ENCODE data around the gene NDUFAF8. TPM values are rescaled to one million over a fixed set of nuclear protein-coding genes. Genes with fewer than 3 reads are reported as not detected.

Gene NDUFAF8
- total RNA-seq, 2 experiments from 2014 or later = 42.3 to 48.3 TPM

- no peak overlapping the region for H3K27ac Mint-ChIP-seq
These were observed 43.1 kb upstream of the NDUFAF8 start for GRCh38 chr17:81195941-81196495.

DNA sequence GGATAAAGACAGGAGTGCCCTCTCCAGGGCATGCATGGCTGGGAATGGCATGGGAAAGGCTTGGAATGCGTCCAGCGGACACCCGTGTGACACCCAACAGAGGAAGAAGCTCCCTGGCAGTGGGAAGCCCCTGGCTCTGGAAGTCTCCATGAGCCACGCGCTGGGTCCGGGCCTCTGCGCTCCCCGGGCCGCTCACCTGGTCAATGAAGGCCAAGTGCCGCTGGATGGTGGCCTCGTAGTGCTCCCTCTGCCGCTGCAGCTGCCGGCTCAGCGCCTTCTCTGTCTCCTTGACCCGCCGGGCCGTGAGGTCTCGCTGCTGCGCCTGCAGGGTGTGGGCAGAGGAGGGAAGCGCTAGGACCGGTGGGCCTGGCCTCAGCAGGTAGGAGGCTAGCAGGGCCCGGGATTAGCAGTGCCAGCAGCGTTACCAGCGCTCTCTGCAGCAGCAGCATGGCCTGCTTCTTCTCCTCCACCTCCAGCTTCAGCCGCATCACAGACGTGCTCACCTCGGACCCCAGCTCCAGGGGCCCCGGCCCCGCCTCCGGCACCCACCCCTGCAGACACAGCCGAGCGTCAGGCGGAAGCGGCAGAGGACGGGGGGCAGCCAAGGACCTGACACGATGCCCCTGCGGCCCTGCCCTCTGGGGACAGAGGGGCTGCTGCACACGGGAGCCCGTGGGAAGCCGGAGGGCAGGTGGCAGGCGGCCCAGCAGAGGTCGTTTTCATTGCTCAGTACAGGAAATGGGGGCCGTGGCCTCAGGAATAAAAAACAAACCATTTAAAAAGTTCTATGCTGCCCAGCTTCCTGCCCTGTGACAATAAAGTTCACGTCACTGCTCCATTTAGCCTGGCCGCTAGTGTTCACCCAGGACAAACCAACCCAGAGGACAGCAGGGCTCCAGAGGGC is 42.4 kb upstream of the NDUFAF8 start:
- POLR2A ChIA-PET = no interaction called here
- CTCF ChIA-PET = no interaction called here
- DNase-seq = no peak
- no peaks in the 10 kb centered on the region for H3K9me3 Mint-ChIP-seq (ENCODE audit: insufficient read depth)
- no peak overlapping the region for H3K4me3 Mint-ChIP-seq
- no peaks in the 10 kb centered on the region for H3K36me3 Mint-ChIP-seq (ENCODE audit: low read depth)
- H3K27me3 Mint-ChIP-seq (ENCODE audit: low read depth) = no peaks in the 10 kb centered on the region
- no peaks in the 10 kb centered on the region for H3K4me1 Mint-ChIP-seq (ENCODE audit: low read depth)
- ATAC-seq = no peak
- no peak overlapping the region for H3K27ac Mint-ChIP-seq

More at GRCh38 chr17:81195941-81196495, 43.1 kb upstream of the NDUFAF8 start:
- ATAC-seq = no peak
- ChIA-PET POLR2A (no interaction called here), CTCF (no interaction called here)
- no peak for DNase-seq
- no peaks in the 10 kb centered on the region for H3K27me3 Mint-ChIP-seq (ENCODE audit: low read depth)
- no peaks in the 10 kb centered on the region for H3K36me3 Mint-ChIP-seq (ENCODE audit: low read depth)
- H3K4me3 Mint-ChIP-seq = no peak overlapping the region
- H3K4me1 Mint-ChIP-seq (ENCODE audit: low read depth) = no peaks in the 10 kb centered on the region
- no peaks in the 10 kb centered on the region for H3K9me3 Mint-ChIP-seq (ENCODE audit: insufficient read depth)

DNA sequence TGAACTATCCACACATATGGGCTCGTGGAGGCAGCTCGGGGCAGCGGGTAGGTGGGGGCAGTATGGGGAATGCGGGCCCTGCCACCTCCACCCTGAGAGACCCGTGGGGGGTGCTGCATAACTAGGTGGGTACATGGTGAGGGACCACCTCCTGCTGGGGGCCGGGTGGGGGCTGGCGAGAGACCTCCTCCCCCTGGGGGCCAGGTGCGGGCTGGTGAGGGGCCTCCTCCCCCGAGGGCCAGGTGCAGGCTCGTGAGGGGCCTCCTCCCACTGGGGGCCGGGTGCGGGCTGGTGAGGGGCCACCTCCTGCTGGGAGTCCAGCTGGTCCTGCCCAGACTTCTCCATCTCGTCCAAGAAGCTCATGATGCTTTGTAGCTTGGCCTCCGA is 41.7 kb upstream of the NDUFAF8 start:
- Mint-ChIP-seq H3K9me3 (ENCODE audit: insufficient read depth) (no peaks in the 10 kb centered on the region), H3K4me3 (no peak overlapping the region), H3K27me3 (ENCODE audit: low read depth) (no peaks in the 10 kb centered on the region), H3K4me1 (ENCODE audit: low read depth) (no peaks in the 10 kb centered on the region), H3K27ac (no peak overlapping the region), H3K36me3 (ENCODE audit: low read depth) (no peaks in the 10 kb centered on the region)
- DNase-seq = no peak
- ChIA-PET POLR2A (no interaction called here), CTCF (no interaction called here)
- no peak for ATAC-seq

DNA sequence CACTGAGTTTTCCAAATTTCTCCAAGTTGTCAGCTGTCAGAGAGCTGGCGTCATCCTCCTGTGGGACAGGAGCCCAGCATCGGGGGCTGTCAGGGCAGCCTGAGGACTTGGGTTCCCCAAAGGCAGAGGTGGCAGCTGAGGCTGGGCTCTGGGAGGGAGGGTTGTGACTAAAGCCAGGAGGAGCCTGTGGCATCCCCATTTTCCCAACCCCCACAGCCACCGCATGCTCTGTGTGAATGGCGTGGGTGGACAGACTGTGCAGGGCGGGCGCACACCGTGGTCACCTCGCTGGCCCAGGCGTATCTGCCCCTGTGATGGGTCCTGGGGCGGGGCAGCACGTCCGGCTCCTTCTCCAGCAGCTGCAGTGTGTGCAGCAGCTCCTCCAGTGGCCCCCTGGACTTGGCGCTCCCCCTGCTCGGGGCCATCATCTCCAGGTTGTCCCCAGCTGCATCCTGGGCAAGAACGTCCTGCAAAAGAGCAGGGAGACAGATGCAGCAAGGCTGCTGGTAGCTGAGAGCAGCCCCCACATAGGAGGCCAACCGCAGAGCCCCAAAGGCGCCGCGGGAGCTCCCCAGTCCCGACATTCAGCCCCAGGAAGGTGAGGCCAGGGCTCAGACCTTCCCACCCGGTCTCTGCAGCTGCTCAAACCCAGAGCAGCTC is 41.2 kb upstream of the NDUFAF8 start:
- Mint-ChIP-seq H3K9me3 (ENCODE audit: insufficient read depth) (no peaks in the 10 kb centered on the region), H3K4me1 (ENCODE audit: low read depth) (no peaks in the 10 kb centered on the region), H3K27me3 (ENCODE audit: low read depth) (no peaks in the 10 kb centered on the region), H3K4me3 (no peak overlapping the region), H3K27ac (no peak overlapping the region), H3K36me3 (ENCODE audit: low read depth) (no peaks in the 10 kb centered on the region)
- DNase-seq (no peak), ATAC-seq (no peak)
- POLR2A ChIA-PET = no interaction called here
- CTCF ChIA-PET = no interaction called here

GRCh38 chr17:81198826-81199481 is 40.2 kb upstream of the NDUFAF8 start:
- POLR2A ChIA-PET = no interaction called here
- H3K4me3 Mint-ChIP-seq = no peak overlapping the region
- ATAC-seq (no peak), DNase-seq (no peak)
- no peaks in the 10 kb centered on the region for H3K9me3 Mint-ChIP-seq (ENCODE audit: insufficient read depth)
- no peak overlapping the region for H3K27ac Mint-ChIP-seq
- no peaks in the 10 kb centered on the region for H3K4me1 Mint-ChIP-seq (ENCODE audit: low read depth)
- CTCF ChIA-PET = no interaction called here
- H3K36me3 Mint-ChIP-seq (ENCODE audit: low read depth) = no peaks in the 10 kb centered on the region
- H3K27me3 Mint-ChIP-seq (ENCODE audit: low read depth) = no peaks in the 10 kb centered on the region

- H3K4me1 Mint-ChIP-seq (ENCODE audit: low read depth) = no peaks in the 10 kb centered on the region
- H3K9me3 Mint-ChIP-seq (ENCODE audit: insufficient read depth) = no peaks in the 10 kb centered on the region
- ATAC-seq (no peak), DNase-seq (no peak)
- ChIA-PET CTCF (no interaction called here), POLR2A (no interaction called here)
- no peak overlapping the region for H3K4me3 Mint-ChIP-seq
- H3K27me3 Mint-ChIP-seq (ENCODE audit: low read depth) = no peaks in the 10 kb centered on the region
- no peaks in the 10 kb centered on the region for H3K36me3 Mint-ChIP-seq (ENCODE audit: low read depth)
- H3K27ac Mint-ChIP-seq = no peak overlapping the region
These were observed 39.7 kb upstream of the NDUFAF8 start for GRCh38 chr17:81199482-81199830.

DNA sequence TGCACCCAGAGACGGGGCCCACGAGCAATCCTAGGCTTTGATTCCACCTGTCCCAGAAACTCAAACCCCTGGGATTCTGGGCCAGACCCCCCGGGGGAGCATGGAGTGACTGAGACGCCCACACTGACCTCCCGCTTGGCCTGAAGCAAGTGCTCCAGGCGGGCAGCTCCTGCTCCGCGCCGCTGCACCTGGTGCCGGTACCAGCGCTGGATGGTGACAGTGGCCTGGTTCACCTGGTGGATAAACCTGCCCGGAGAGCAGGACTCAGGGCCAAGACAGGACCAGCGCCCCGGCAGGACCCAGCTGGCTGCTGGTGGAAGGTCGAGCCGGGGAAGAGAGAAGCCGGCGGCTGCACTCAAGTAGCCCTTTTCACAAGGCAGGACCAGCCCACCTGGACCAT is 38.9 kb upstream of the NDUFAF8 start:
- ATAC-seq = no peak
- no peaks in the 10 kb centered on the region for H3K9me3 Mint-ChIP-seq (ENCODE audit: insufficient read depth)
- no peak for DNase-seq
- H3K27me3 Mint-ChIP-seq (ENCODE audit: low read depth) = no peaks in the 10 kb centered on the region
- ChIA-PET CTCF (interaction anchor here (1.3 kb wide), 1 partner anchor 56 kb away, joined by 3 read pairs; no protein-coding TSS in a partner anchor), POLR2A (no interaction called here)
- H3K27ac Mint-ChIP-seq = no peak overlapping the region
- H3K4me1 Mint-ChIP-seq (ENCODE audit: low read depth) = no peaks in the 10 kb centered on the region
- H3K36me3 Mint-ChIP-seq (ENCODE audit: low read depth) = no peaks in the 10 kb centered on the region
- H3K4me3 Mint-ChIP-seq = no peak overlapping the region

DNA sequence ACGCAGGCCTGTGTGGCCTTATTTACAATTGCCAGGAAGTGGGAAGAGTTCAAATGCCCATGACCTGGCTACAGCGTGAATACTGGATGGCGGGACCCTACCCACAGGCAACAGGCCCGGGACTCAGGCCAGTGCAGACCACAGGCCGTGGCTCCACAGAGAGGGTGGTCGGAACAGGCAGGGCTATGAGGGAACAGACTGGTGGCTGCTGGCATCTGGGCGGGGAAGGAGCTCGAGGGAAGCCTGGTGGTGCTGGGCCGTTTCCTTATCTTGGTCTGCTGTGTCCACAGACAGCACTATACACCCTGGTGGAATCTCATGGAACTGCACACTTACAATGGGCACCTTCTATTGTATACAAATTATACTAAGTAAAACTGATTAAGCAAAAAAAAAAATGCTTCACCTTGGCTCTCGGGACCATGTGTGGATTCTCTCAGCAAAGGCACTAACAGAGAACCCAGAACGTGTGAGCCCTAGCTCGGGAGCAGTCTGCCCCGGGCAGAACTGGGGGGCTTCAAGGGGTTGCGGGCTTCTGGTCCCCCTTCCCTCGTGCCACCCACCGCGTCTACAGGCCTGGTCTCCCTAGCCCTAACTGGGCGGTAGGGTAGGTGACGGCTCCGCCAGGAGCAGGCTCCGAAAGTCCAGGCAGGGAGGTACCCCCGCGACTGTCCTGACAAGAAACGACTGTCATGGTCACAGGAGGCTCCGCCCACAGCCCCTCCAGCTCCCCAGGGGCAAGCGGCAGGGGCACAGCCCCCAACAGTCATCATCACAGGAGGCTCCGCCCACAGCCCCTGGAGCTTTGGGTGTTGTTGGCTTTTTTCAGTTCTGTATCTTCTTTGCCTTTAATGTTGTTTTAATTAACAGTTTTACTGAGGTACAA is 38.2 kb upstream of the NDUFAF8 start:
- Mint-ChIP-seq H3K9me3 (ENCODE audit: insufficient read depth) (no peaks in the 10 kb centered on the region), H3K4me3 (no peak overlapping the region), H3K36me3 (ENCODE audit: low read depth) (no peaks in the 10 kb centered on the region), H3K27me3 (ENCODE audit: low read depth) (no peaks in the 10 kb centered on the region), H3K4me1 (ENCODE audit: low read depth) (no peaks in the 10 kb centered on the region), H3K27ac (no peak overlapping the region)
- ATAC-seq = peak; percentile 79
- ChIA-PET CTCF (interaction anchor here (1.3 kb wide), 1 partner anchor 57 kb away, joined by 3 read pairs; no protein-coding TSS in a partner anchor), POLR2A (no interaction called here)
- DNase-seq = peak; percentile 58

- no peaks in the 10 kb centered on the region for H3K9me3 Mint-ChIP-seq (ENCODE audit: insufficient read depth)
- H3K4me1 Mint-ChIP-seq (ENCODE audit: low read depth) = no peaks in the 10 kb centered on the region
- CTCF ChIA-PET = no interaction called here
- H3K27ac Mint-ChIP-seq = no peak overlapping the region
- H3K27me3 Mint-ChIP-seq (ENCODE audit: low read depth) = no peaks in the 10 kb centered on the region
- no peak for DNase-seq
- no peak overlapping the region for H3K4me3 Mint-ChIP-seq
- H3K36me3 Mint-ChIP-seq (ENCODE audit: low read depth) = no peaks in the 10 kb centered on the region
- ATAC-seq = no peak
- POLR2A ChIA-PET = no interaction called here
These were observed 36.8 kb upstream of the NDUFAF8 start for GRCh38 chr17:81202318-81202717.

DNA sequence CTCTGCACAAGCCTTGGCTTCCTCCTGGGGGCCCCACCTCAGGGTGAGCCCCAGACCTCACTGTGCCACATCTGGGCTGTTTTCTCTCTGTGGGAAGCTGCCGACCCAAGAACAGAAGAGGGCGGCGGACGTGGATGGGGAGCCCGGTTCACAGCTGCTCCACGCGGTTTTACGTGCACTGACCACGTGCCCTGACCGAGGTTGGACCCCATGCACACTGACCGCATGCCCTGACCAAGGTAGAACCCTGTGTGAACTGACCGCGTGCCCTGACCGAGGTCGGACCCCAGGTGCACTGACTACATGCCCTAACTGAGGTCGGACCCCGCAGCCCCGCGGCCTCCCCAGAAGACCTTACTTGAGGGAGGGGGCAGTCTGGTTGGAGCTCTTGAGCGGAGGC is 36.0 kb upstream of the NDUFAF8 start:
- POLR2A ChIA-PET = no interaction called here

DNA sequence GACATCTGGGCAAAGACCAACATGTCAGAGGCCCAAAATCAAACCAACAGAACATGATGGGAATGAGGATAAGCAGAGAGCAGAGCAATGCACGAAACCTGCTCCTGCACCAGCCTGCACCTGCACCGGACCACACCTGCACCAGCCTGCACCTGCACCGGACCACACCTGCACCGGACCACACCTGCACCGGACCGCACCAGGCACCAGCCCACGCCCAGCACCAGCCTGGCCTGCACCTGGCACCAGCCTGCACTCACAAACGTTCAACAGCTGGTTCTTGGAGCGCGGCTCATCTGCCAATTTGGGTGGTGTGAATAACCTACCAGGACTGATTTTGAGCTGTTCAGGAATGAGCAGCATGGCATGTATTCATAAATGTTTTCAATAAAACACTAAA is 34.5 kb upstream of the NDUFAF8 start:
- ChIA-PET POLR2A (no interaction called here), CTCF (no interaction called here)
- DNase-seq = no peak
- Mint-ChIP-seq H3K4me3 (no peak overlapping the region), H3K27me3 (ENCODE audit: low read depth) (no peaks in the 10 kb centered on the region), H3K36me3 (ENCODE audit: low read depth) (no peaks in the 10 kb centered on the region), H3K9me3 (ENCODE audit: insufficient read depth) (no peaks in the 10 kb centered on the region), H3K27ac (no peak overlapping the region), H3K4me1 (ENCODE audit: low read depth) (no peaks in the 10 kb centered on the region)
- no peak for ATAC-seq

More for the DNA sequence above, 36.0 kb upstream of the NDUFAF8 start:
- Mint-ChIP-seq H3K27me3 (ENCODE audit: low read depth) (no peaks in the 10 kb centered on the region), H3K36me3 (ENCODE audit: low read depth) (no peaks in the 10 kb centered on the region), H3K4me3 (no peak overlapping the region), H3K27ac (no peak overlapping the region), H3K4me1 (ENCODE audit: low read depth) (no peaks in the 10 kb centered on the region), H3K9me3 (ENCODE audit: insufficient read depth) (no peaks in the 10 kb centered on the region)
- CTCF ChIA-PET = no interaction called here
- ATAC-seq = no peak
- no peak for DNase-seq
